Endothelial cell of umbilical vein (primary cell): ENCODE results near the gene PACS1. TPM values are rescaled to one million over a fixed set of nuclear protein-coding genes. Genes with fewer than 3 reads are reported as not detected.
A peak's percentile ranks its signal among the peaks of the same experiment; 100 is the strongest.

ENCODE experiments used
- BruUV-seq: library from RNA; stranded (reverse); fragments of 400-500 nt; replicated peaks from 2 replicates; lab custom pipeline; 2021; lab: Mats Ljungman, UMichigan
- CTCF ChIA-PET: fragments of 300-600, 350-600 bp; sonication (Branson Sonifier 250); formaldehyde crosslinking; loops from one replicate; lab custom pipeline; 2021; ENCODE audit warnings: antibody characterized with exemption, inconsistent platforms; lab: Charles Lee
- POLR2A ChIA-PET: fragments of 300-600, 350-600 bp; sonication (Branson Sonifier 250); formaldehyde crosslinking; loops from one replicate; lab custom pipeline; 2021; ENCODE audit warnings: antibody characterized with exemption, inconsistent platforms; lab: Charles Lee
- DNase-seq: peaks from one replicate; pipeline ENCODE4 v3.0.0-alpha.2; 2011; ENCODE audit warnings: low read depth, low spot score
- FAIRE-seq: peaks from 2 replicates; lab custom pipeline; 2011; peaks lifted over from hg19 to GRCh38; lab: Jason Lieb, UNC
- H2AFZ ChIP-seq: 2 replicates; pipeline ENCODE4 v1.6.0; 2012; ENCODE audit warnings: low read depth, low read length, control low read depth, inconsistent platforms
- H3K27ac ChIP-seq: 2 replicates; pipeline ENCODE4 v1.5.1; 2011; ENCODE audit warnings: low read depth, mild to moderate bottlenecking, control low read depth, low read length, moderate library complexity; ENCODE audit not compliant: insufficient read depth
- H3K27me3 ChIP-seq, 2 experiments: 2 replicates each; pipeline versions ENCODE4 v1.6.0 to v1.6.1; 2011; ENCODE audit warnings: low read length in 2 of 2, mixed read lengths in 1 of 2; ENCODE audit not compliant: control insufficient read depth in 2 of 2, insufficient read depth in 2 of 2
- H3K36me3 ChIP-seq, 2 experiments: 2 replicates in 1 of 2; 3 replicates in 1 of 2; pipeline ENCODE4 v1.5.1; 2011; ENCODE audit warnings: low read length in 2 of 2, mild to moderate bottlenecking in 1 of 2, moderate library complexity in 1 of 2; ENCODE audit not compliant: control insufficient read depth in 2 of 2, insufficient read depth in 2 of 2; ENCODE audit errors: extremely low read depth in 1 of 2
- H3K4me1 ChIP-seq: 3 replicates; pipeline ENCODE4 v1.5.1; 2011; ENCODE audit warnings: mild to moderate bottlenecking, low read length; ENCODE audit not compliant: control insufficient read depth, insufficient read depth; ENCODE audit errors: extremely low read depth
- H3K4me2 ChIP-seq: 2 replicates; pipeline ENCODE4 v1.6.1; 2011; ENCODE audit warnings: low read length, control low read depth, mixed read lengths; ENCODE audit not compliant: insufficient read depth
- H3K4me3 ChIP-seq, 3 experiments: fragments of 200-600 bp in 1 of 3; sonication (generic), shearing (Covaris generic) in 1 of 3; replicated peaks in 1 of 3; 2 replicates each; pipeline ENCODE4 v1.5.1; 2011 to 2016; ENCODE audit warnings: control low read depth in 3 of 3, low read length in 3 of 3, mild to moderate bottlenecking in 2 of 3, inconsistent platforms in 1 of 3, low read depth in 1 of 3, moderate library complexity in 1 of 3; ENCODE audit not compliant: insufficient read depth in 1 of 3
- H3K79me2 ChIP-seq: 2 replicates; pipeline ENCODE4 v1.6.0; 2012; ENCODE audit warnings: low read length, inconsistent platforms; ENCODE audit not compliant: control insufficient read depth, insufficient read depth
- H3K9ac ChIP-seq: replicated peaks from 2 replicates; pipeline ENCODE3; 2011; ENCODE audit warnings: low read length, control low read depth; ENCODE audit not compliant: insufficient read depth; ENCODE audit errors: extremely low read depth
- H3K9me1 ChIP-seq: replicated peaks from 3 replicates; pipeline ENCODE4 v1.6.0; 2011; ENCODE audit warnings: mild to moderate bottlenecking, low read length; ENCODE audit not compliant: control insufficient read depth, insufficient read depth; ENCODE audit errors: extremely low read depth
- H3K9me3 ChIP-seq: replicated peaks from 2 replicates; pipeline ENCODE4 v1.5.1; 2012; ENCODE audit warnings: low read length, inconsistent platforms; ENCODE audit not compliant: control insufficient read depth, insufficient read depth
- H4K20me1 ChIP-seq: replicated peaks from 2 replicates; pipeline ENCODE3; 2011; ENCODE audit warnings: mild to moderate bottlenecking, low read length; ENCODE audit not compliant: control insufficient read depth, insufficient read depth; ENCODE audit errors: extremely low read depth
- EZH2 ChIP-seq: IDR thresholded peaks from 2 replicates; pipeline ENCODE4 v1.6.1; 2012; ENCODE audit warnings: borderline replicate concordance, low read depth, mild to moderate bottlenecking, moderate library complexity, low read length, inconsistent platforms; ENCODE audit not compliant: severe bottlenecking
- FOS ChIP-seq: IDR thresholded peaks from 2 replicates; pipeline ENCODE4 v1.6.1; 2011; ENCODE audit warnings: mild to moderate bottlenecking, low read length, moderate library complexity, borderline replicate concordance; ENCODE audit not compliant: insufficient read depth
- GATA2 ChIP-seq: IDR thresholded peaks from 2 replicates; pipeline ENCODE4 v1.7.0; 2011; ENCODE audit warnings: low read depth, mild to moderate bottlenecking, moderate library complexity, mixed read lengths, low read length; ENCODE audit not compliant: insufficient read length, insufficient read depth
- JUN ChIP-seq: IDR thresholded peaks from 2 replicates; pipeline ENCODE4 v1.6.1; 2011; ENCODE audit warnings: borderline replicate concordance, low read depth; ENCODE audit not compliant: insufficient read length, insufficient read depth
- MAX ChIP-seq: IDR thresholded peaks from 2 replicates; pipeline ENCODE4 v1.6.1; 2011; ENCODE audit not compliant: insufficient read depth, insufficient read length
- MYC ChIP-seq: IDR thresholded peaks from one replicate; pipeline ENCODE4 v1.6.1; 2011; ENCODE audit warnings: mild to moderate bottlenecking, low read depth, low read length
- POLR2A ChIP-seq: IDR thresholded peaks from 2 replicates; pipeline ENCODE4 v1.6.1; 2012; ENCODE audit warnings: low read depth, mild to moderate bottlenecking, control low read depth, low read length
- POLR2AphosphoS5 ChIP-seq: IDR thresholded peaks from 2 replicates; pipeline ENCODE4 v1.6.1; 2012; ENCODE audit warnings: low read depth, mild to moderate bottlenecking, control low read depth, low read length, moderate library complexity; ENCODE audit not compliant: insufficient read depth
- dilution Hi-C: fragments of 300-500 bp; cut with MboI; formaldehyde crosslinking; loops from one replicate; pipeline ENCODE4 v1.15.0; 2019; ENCODE audit warnings: low sequenced_read_pairs; ENCODE audit not compliant: extremely low pct_ligation_motif_present
- intact Hi-C: fragments of 100-400 bp; cut with micrococcal nuclease; formaldehyde crosslinking; loops from one replicate; pipeline ENCODE4 v1.10.0; 2022
- polyA plus RNA-seq, 4 experiments: library from polyadenylated mRNA; depleted of rRNA in 3 of 4; stranded (reverse) in 3 of 4; unstranded in 1 of 4; fragments of >200 nt; gene quantifications; 2 replicates each; pipeline versions ENCODE4 v1.2.1 to v1.2.3, GENCODE V29; 2011 to 2012; ENCODE audit warnings: missing spikeins in 1 of 4
- total RNA-seq: library from RNA; stranded (reverse); gene quantifications from 2 replicates; pipeline ENCODE4 v1.2.3, GENCODE V29; 2021
- TF ChIP-seq, protein P1 (sequence below), 2 donors: IDR thresholded peaks; 1 replicate in 1 of 2; 2 replicates in 1 of 2; pipeline ENCODE4 v1.5.1; 2011; ENCODE audit warnings: low read length in 2 of 2, mild to moderate bottlenecking in 2 of 2, moderate library complexity in 2 of 2, control low read depth in 1 of 2, inconsistent platforms in 1 of 2, low read depth in 1 of 2; ENCODE audit not compliant: insufficient read depth in 1 of 2; ENCODE audit errors: extremely low read depth in 1 of 2

The PACS1 gene
- total and polyA plus RNA-seq, 2 donors (not counting 3 experiments of a cell fraction or from before 2014, with no cell fraction given): 26.4 to 64.4 TPM

DNA sequence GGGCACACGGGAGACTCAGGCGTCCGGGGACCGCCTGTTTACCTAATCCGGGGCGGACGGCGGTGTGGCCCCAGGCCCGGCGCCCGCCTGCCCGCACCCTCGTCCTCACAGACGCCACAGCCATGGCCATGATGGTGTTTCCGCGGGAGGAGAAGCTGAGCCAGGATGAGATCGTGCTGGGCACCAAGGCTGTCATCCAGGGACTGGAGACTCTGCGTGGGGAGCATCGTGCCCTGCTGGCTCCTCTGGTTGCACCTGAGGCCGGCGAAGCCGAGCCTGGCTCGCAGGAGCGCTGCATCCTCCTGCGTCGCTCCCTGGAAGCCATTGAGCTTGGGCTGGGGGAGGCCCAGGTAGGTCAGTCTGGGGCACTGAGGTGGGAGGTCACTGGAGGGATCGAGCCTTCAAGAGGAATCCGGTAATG lies 188.4 kb downstream of the PACS1 start:
- ChIA-PET CTCF (interaction anchor here (0.7 to 1.0 kb wide), 5 partner anchors 12 to 190 kb away, joined by 3 to 4 read pairs (median 4); partner anchors contain the start of gene YIF1A), POLR2A (interaction anchor here (1.0 kb wide), 1 partner anchor 9 kb away, joined by 5 read pairs; the partner anchor contains the start of gene RAB1B)
- H3K4me3 ChIP-seq: peak overlapping the region; percentile 4 to 99 (median 46)
- H3K4me1 ChIP-seq: peaks cover 13% of the 10 kb centered on the region
- H3K9me1 ChIP-seq: no peaks in the 10 kb centered on the region
- FAIRE-seq (no peak), DNase-seq (no peak)
- no peaks in the 10 kb centered on the region for H4K20me1 ChIP-seq
- peak overlapping the region; percentile 26 for H2AFZ ChIP-seq
- no TSS peak for BruUV-seq
- H3K9ac ChIP-seq: peak overlapping the region; percentile 66
- intact Hi-C loops (loop anchor here (1.0 kb wide), 2 partner anchors 10 to 36 kb away; partner anchors contain the start of gene RAB1B), dilution Hi-C loops (no loop called here)
- TF ChIP-seq, protein P1, sequence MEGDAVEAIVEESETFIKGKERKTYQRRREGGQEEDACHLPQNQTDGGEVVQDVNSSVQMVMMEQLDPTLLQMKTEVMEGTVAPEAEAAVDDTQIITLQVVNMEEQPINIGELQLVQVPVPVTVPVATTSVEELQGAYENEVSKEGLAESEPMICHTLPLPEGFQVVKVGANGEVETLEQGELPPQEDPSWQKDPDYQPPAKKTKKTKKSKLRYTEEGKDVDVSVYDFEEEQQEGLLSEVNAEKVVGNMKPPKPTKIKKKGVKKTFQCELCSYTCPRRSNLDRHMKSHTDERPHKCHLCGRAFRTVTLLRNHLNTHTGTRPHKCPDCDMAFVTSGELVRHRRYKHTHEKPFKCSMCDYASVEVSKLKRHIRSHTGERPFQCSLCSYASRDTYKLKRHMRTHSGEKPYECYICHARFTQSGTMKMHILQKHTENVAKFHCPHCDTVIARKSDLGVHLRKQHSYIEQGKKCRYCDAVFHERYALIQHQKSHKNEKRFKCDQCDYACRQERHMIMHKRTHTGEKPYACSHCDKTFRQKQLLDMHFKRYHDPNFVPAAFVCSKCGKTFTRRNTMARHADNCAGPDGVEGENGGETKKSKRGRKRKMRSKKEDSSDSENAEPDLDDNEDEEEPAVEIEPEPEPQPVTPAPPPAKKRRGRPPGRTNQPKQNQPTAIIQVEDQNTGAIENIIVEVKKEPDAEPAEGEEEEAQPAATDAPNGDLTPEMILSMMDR (IDR thresholded peaks at IDR 0.05; ENCODE audit: extremely low read depth in 1 of 2, insufficient read depth in 1 of 2, low read depth in 1 of 2, low read length in 2 of 2): peak in 1 of 2 donors; percentile 12
- TF ChIP-seq POLR2AphosphoS5: no peak
- H3K79me2 ChIP-seq: peaks cover 4% of the 10 kb centered on the region
- peaks cover 0 to 4% of the 10 kb centered on the region in 2 experiments for H3K27me3 ChIP-seq
- no peaks in the 10 kb centered on the region for H3K9me3 ChIP-seq
- no peak overlapping the region for H3K27ac ChIP-seq
- H3K4me2 ChIP-seq: peak overlapping the region; percentile 62
- H3K36me3 ChIP-seq: peaks cover 0 to 31% of the 10 kb centered on the region in 2 experiments

DNA sequence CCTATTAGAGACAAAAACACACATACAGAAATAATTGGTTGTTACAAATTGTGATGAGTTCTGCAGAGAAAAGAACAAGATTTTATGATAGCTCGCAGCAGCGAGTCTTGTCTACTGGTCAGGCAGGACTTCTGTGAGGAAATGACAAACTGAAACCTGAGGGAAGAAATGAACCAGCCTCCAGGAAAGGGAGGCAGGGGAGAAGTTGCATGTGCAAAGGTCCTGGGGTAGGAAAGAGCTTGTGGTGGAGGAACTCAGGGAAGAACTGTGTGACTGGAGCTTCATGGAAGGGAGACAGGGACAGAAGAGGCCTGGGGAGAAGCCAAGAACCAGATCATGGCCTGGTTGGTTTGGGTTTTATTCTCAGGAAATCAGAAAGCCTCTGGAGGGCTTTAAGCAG lies 189.2 kb downstream of the PACS1 start:
- no peak for DNase-seq
- intact Hi-C loops: no loop called here
- Histone ChIP-seq H4K20me1 (no peaks in the 10 kb centered on the region), H3K79me2 (peaks cover 4% of the 10 kb centered on the region), H3K9me3 (no peaks in the 10 kb centered on the region), H3K27ac (no peak overlapping the region), H3K9me1 (no peaks in the 10 kb centered on the region), H2AFZ (no peak overlapping the region), H3K4me3 (no peak overlapping the region), H3K9ac (no peak overlapping the region), H3K36me3 (peaks cover 0 to 35% of the 10 kb centered on the region in 2 experiments), H3K4me1 (peaks cover 13% of the 10 kb centered on the region), H3K4me2 (no peak overlapping the region), H3K27me3 (peaks cover 0 to 4% of the 10 kb centered on the region in 2 experiments)
- ChIA-PET POLR2A (no interaction called here), CTCF (interaction anchor here (0.8 to 1.4 kb wide), 2 partner anchors 22 to 52 kb away, joined by 3 read pairs; no protein-coding TSS in a partner anchor)
- BruUV-seq: no TSS peak
- dilution Hi-C loops: no loop called here
- TF ChIP-seq GATA2 (no peak), POLR2A (no peak), POLR2AphosphoS5 (no peak), FOS (no peak), JUN (no peak), MAX (no peak), MYC (no peak), EZH2 (no peak)
- TF ChIP-seq, protein P1 (IDR thresholded peaks at IDR 0.05; ENCODE audit: extremely low read depth in 1 of 2, insufficient read depth in 1 of 2, low read depth in 1 of 2, low read length in 2 of 2): no peak
- FAIRE-seq: no peak
